LoVo (cell line): ENCODE measurements around the gene ELOVL4.

ENCODE experiments used
- DNase-seq: peaks from one replicate; pipeline ENCODE4 v3.0.0-alpha.2; 2016; ENCODE audit warnings: low spot score

Gene ELOVL4

DNA sequence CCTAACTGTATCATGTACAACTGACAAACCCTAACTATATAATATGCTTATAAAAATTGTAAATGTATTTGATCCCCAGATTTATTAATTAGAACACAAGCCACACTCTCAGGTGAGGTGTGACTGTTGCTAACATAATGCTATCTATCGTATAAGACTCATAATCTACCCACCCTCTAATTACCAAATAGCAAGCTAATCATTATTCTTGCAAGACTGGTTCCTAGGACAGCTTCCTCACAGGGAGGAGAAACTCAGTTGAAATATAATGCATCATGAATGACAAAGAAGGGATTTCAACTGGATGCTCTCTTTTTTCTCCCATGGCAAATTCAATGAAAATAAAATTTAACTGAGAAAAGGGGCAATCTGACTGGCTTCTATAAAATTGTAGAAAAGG is 35.4 kb downstream of the ELOVL4 start:
- no peak for DNase-seq

GRCh38 chr6:79909517-79909916 is 37.8 kb downstream of the ELOVL4 start:
- no peak for DNase-seq

- no peak for DNase-seq
Measured at GRCh38 chr6:79902046-79902445, 45.3 kb downstream of the ELOVL4 start.

- DNase-seq = no peak
Measured at GRCh38 chr6:79898076-79898475, 49.3 kb downstream of the ELOVL4 start.

GRCh38 chr6:79896075-79896449 is 51.3 kb downstream of the ELOVL4 start:
- no peak for DNase-seq

GRCh38 chr6:79895382-79896074 is 51.8 kb downstream of the ELOVL4 start:
- DNase-seq = no peak

DNA sequence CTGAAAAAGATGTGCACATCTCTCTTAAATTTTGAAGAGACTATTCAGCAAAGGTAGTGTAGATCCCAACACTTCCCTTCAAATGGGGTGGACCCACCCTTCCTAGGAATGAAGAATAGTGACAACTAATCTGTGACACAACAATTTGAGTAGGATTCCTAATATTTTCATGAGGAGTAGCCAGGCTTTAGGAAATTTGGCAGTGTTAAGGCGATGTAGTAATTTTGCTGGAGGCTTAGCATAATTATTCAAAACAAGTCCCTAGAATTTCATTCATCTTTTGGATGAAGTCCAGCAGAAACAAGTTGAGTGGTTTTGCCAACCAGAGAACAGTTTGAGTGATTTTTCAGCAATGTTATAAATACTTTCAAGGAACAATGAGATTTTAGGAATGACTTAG is 52.4 kb downstream of the ELOVL4 start:
- no peak for DNase-seq

DNA sequence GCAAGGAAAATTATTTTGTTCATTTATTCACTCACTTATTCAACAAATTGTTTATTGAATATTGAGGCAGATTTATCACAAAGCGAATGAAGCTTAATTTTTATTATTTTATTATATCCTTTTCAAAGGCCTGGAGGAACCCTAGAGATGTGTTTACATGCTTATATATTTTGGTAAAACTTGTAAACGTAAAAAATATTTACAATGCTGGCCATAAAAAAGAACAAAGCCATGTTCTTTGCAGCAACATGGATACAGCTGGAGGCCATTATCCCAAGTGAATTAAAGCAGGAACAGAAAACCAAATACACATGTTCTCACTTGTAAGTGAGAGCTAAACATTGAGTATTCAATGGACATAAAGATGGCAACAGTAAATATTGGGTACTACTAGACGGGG is 58.8 kb downstream of the ELOVL4 start:
- no peak for DNase-seq

GRCh38 chr6:79878142-79878748 is 69.1 kb downstream of the ELOVL4 start:
- no peak for DNase-seq

DNA sequence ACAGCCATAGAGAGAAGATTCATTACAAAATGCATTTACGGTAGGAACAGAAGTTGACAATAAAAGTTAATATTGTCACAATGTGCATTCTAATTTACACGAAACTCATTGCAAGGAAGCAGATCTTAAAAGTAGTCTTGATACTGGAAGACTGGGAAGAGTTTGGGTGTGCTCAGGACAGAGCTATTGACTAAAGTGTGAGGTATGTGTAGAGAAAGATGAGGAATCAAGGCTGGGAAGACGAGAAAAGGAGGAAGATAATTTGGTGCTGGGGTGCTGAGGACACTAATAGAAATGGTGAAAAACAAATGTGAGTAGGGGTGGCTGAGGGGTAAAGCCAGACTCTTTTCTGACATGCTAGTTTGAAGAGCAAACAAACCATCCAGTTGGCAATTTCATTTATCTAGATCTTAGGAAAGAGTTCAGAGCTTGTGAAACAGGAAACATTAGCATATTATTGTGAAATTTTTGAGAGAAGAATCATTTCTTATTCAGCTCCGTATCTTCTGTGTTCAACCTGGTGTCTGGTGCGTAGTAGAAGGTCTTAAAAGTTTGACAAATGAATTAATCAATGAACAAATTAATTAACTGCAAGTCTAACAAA is 72.7 kb downstream of the ELOVL4 start:
- no peak for DNase-seq

GRCh38 chr6:79872986-79873385 is 74.4 kb downstream of the ELOVL4 start:
- DNase-seq = no peak

DNA sequence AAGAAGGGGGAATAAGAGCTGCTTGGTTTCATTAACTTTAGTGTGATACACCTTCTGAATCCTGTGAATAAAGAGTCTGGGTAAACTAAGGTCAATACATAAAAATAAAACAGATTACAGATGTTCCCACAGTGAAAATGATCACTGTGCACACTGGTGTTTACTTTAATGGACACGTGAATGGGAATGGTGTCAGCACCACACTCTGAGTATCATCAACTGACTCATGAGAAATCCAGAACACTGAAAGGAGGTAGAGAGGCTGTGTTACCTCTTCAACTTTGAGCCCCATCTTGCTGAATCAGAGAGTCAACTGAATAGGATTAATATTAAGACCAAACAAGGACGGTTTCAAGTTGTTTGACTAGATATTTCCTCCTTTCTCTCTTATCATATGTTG is 75.0 kb downstream of the ELOVL4 start:
- DNase-seq = no peak

- peak; percentile 88 for DNase-seq
Measured at GRCh38 chr6:79869600-79870084, 77.7 kb downstream of the ELOVL4 start.

DNA sequence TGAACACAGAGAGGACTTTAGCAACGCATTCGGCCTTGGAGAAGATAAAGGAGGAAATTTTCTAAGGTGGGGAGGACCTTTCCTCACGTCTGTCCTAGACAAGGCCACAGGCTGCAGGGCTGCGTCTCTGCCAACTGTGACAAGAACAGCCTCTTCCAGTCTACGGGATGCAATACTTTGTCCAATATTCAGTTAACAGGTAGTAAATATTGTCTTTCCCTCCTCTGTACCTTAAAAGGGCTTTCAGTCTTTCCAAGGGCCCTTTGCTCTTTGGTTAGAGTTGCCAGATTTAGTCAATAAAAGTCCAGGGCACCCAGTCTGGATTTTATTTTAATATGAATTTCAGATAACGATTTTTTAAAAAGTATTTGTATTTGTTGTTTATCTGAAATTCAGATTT is 78.2 kb downstream of the ELOVL4 start:
- DNase-seq = no peak

DNA sequence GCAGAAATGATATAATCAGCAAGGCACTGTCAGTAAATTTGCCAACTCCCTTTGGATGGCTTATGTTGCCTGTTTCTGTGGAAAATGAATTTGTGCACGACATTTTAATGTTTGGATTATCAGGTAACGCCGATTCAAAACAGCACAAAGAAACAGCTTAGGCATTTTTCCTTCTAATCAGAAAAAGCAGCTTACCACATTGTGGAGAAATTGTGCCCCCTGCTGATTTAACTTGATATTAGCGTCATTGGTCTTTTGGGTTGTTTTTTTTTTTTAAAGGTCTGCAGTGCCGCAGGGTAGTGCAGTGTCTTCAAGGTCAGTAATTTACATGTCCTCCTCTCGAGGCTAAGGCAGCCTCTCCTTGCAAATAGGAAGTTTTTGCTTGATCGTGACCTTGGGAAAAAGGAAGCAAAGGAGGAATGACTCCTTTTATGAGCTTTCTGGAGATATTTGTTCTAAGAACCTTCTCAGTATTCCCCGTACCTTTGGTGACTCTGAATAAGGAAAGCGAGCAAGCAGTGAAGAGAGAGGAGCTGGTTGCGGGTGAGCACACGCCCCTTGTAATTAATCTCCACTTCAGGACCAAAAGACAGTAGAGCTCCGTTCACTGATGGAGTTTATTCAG is 79.1 kb downstream of the ELOVL4 start:
- DNase-seq = peak; percentile 56
